Vagina (tissue), 2 donors: ENCODE data around the gene CHIC2.

ENCODE experiments used
- POLR2A ChIP-seq, 2 donors: fragments of 450-650 bp; IDR thresholded peaks; one replicate each; pipeline ENCODE4 v1.6.1; 2017; ENCODE audit warnings: antibody characterized with exemption in 2 of 2, mild to moderate bottlenecking in 2 of 2, moderate library complexity in 2 of 2
- POLR2AphosphoS5 ChIP-seq, 2 donors: sonication (generic); formaldehyde crosslinking; IDR thresholded peaks; one replicate each; pipeline ENCODE4 v1.9.0; 2017; ENCODE audit warnings: antibody characterized with exemption in 2 of 2, mild to moderate bottlenecking in 2 of 2, low read depth in 1 of 2; ENCODE audit not compliant: insufficient read depth in 1 of 2
- TF ChIP-seq, protein P1 (sequence below), 3 experiments: fragments of 450-650 bp in 2 of 3; fragments of 200-600 bp in 1 of 3; sonication (generic) in 1 of 3; IDR thresholded peaks; one replicate each; pipeline ENCODE4 v1.5.1; 2017 to 2019; ENCODE audit warnings: antibody characterized with exemption in 3 of 3, mild to moderate bottlenecking in 2 of 3, moderate library complexity in 2 of 3

DNA sequence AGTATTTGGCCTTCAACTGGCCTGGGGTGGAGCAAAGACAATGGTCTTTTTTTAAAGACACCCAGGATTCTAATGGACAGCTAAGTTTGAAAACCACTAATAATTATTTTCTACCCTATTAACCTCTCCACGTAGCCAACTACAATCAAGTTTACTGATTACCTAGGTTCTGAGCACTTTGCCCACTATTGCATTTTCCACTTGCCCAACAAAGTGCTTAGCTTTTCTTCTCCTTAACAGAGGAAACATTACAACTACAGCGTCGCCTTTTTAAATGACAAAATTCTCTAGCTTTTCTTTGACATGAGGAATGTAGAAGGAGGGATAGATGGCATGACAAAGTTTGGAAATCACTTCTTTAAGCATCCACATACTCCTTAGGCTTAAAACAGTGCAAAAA, 2.0 kb downstream of the CHIC2 start:
- TF ChIP-seq, protein P1, sequence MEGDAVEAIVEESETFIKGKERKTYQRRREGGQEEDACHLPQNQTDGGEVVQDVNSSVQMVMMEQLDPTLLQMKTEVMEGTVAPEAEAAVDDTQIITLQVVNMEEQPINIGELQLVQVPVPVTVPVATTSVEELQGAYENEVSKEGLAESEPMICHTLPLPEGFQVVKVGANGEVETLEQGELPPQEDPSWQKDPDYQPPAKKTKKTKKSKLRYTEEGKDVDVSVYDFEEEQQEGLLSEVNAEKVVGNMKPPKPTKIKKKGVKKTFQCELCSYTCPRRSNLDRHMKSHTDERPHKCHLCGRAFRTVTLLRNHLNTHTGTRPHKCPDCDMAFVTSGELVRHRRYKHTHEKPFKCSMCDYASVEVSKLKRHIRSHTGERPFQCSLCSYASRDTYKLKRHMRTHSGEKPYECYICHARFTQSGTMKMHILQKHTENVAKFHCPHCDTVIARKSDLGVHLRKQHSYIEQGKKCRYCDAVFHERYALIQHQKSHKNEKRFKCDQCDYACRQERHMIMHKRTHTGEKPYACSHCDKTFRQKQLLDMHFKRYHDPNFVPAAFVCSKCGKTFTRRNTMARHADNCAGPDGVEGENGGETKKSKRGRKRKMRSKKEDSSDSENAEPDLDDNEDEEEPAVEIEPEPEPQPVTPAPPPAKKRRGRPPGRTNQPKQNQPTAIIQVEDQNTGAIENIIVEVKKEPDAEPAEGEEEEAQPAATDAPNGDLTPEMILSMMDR (IDR thresholded peaks at IDR 0.05): no peak
- no peak for TF ChIP-seq POLR2AphosphoS5 (IDR thresholded peaks at IDR 0.05; ENCODE audit: insufficient read depth in 1 of 2, low read depth in 1 of 2)
- TF ChIP-seq POLR2A (IDR thresholded peaks at IDR 0.05): no peak
